Astrocyte (in vitro differentiated cells and primary cell): Measurements from ENCODE around the gene C6orf47. TPM values are rescaled to one million over a fixed set of nuclear protein-coding genes. Genes with fewer than 3 reads are reported as not detected.

Source experiments
- DNase-seq: peaks from one replicate; pipeline ENCODE4 v3.0.0-alpha.2; 2010; ENCODE audit warnings: low read depth
- FAIRE-seq: peaks from 2 replicates; lab custom pipeline; 2011; peaks lifted over from hg19 to GRCh38; lab: Jason Lieb, UNC
- H2AFZ ChIP-seq: 2 replicates; pipeline ENCODE4 v1.6.0; 2012; ENCODE audit warnings: low read depth, low read length, inconsistent platforms
- H3K27ac ChIP-seq: 2 replicates; pipeline ENCODE4 v1.5.1; 2011; ENCODE audit warnings: low read depth, low read length, inconsistent platforms
- H3K27me3 ChIP-seq: 2 replicates; pipeline ENCODE4 v1.6.0; 2011; ENCODE audit warnings: low read length, inconsistent platforms; ENCODE audit not compliant: insufficient read depth
- H3K36me3 ChIP-seq: 2 replicates; pipeline ENCODE4 v1.5.1; 2011; ENCODE audit warnings: low read length, inconsistent platforms; ENCODE audit not compliant: insufficient read depth
- H3K4me1 ChIP-seq: 2 replicates; pipeline ENCODE4 v1.5.1; 2011; ENCODE audit warnings: low read length, inconsistent platforms; ENCODE audit not compliant: insufficient read depth
- H3K4me2 ChIP-seq: 2 replicates; pipeline ENCODE4 v1.6.0; 2012; ENCODE audit warnings: low read length, inconsistent platforms
- H3K4me3 ChIP-seq: 2 replicates; pipeline ENCODE4 v1.5.1; 2011; ENCODE audit warnings: low read depth, mild to moderate bottlenecking, low read length, inconsistent platforms; ENCODE audit not compliant: insufficient read depth
- H3K79me2 ChIP-seq: 2 replicates; pipeline ENCODE4 v1.6.0; 2012; ENCODE audit warnings: mild to moderate bottlenecking, low read length, inconsistent platforms; ENCODE audit not compliant: insufficient read depth
- H3K9ac ChIP-seq: 2 replicates; pipeline ENCODE4 v1.6.0; 2012; ENCODE audit warnings: mild to moderate bottlenecking, low read length, inconsistent platforms
- H3K9me3 ChIP-seq: 2 replicates; pipeline ENCODE4 v1.5.1; 2012; ENCODE audit warnings: low read depth, mild to moderate bottlenecking, low read length, inconsistent platforms; ENCODE audit not compliant: insufficient read depth
- H4K20me1 ChIP-seq: 2 replicates; pipeline ENCODE4 v1.6.0; 2012; ENCODE audit warnings: low read length, inconsistent platforms; ENCODE audit not compliant: insufficient read depth
- H3K27ac Mint-ChIP-seq: one replicate; pipeline ENCODE4 v1.8.0; 2021; ENCODE audit warnings: mild to moderate bottlenecking, mixed read lengths; ENCODE audit not compliant: unreplicated experiment
- H3K27me3 Mint-ChIP-seq: one replicate; pipeline ENCODE4 v1.8.0; 2021; ENCODE audit warnings: low read depth, mixed read lengths; ENCODE audit not compliant: unreplicated experiment
- H3K36me3 Mint-ChIP-seq: one replicate; pipeline ENCODE4 v1.8.0; 2021; ENCODE audit warnings: low read depth, mixed read lengths; ENCODE audit not compliant: unreplicated experiment
- H3K4me1 Mint-ChIP-seq: one replicate; pipeline ENCODE4 v1.8.0; 2021; ENCODE audit warnings: low read depth, mixed read lengths; ENCODE audit not compliant: unreplicated experiment
- H3K4me3 Mint-ChIP-seq: one replicate; pipeline ENCODE4 v1.8.0; 2021; ENCODE audit warnings: mild to moderate bottlenecking, moderate library complexity, mixed read lengths; ENCODE audit not compliant: unreplicated experiment
- H3K9me3 Mint-ChIP-seq: one replicate; pipeline ENCODE4 v1.8.0; 2021; ENCODE audit warnings: mild to moderate bottlenecking, mixed read lengths; ENCODE audit not compliant: unreplicated experiment
- EZH2 ChIP-seq: IDR thresholded peaks from 2 replicates; pipeline ENCODE4 v1.6.1; 2012; ENCODE audit warnings: mild to moderate bottlenecking, low read length, inconsistent platforms; ENCODE audit not compliant: insufficient read depth
- total RNA-seq: library from RNA; stranded (reverse); gene quantifications from 2 replicates; pipeline ENCODE4 v1.2.1, GENCODE V29; 2021
- TF ChIP-seq, protein P1 (sequence below): IDR thresholded peaks from 2 replicates; pipeline ENCODE4 v1.5.1; 2011; ENCODE audit warnings: low read depth, mild to moderate bottlenecking, inconsistent platforms, low read length, moderate library complexity; ENCODE audit not compliant: insufficient read depth

Gene C6orf47
- total RNA-seq, 1 donor from 2014 or later: 14.7 TPM

DNA sequence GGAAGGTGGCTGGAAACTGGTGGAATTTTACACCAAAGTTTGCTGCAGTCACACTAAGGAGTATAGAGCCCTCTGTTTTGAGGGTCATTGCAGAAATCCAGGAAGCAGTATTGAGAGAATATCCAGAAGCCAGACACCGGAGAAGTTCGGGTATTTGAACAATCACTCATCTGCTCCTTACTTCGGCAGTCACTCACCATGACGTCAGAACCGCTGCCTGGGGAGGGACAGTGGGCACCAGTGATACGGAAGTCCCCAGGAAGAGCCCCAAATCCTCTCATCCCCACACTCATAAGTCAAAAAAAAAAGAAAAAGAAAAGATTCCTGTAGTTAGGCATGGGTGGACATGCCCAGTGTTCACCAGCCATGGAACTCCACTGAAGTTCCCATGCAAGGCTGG, 16.3 kb upstream of the C6orf47 start:
- H2AFZ ChIP-seq: no peak overlapping the region
- no peak overlapping the region for H3K27ac ChIP-seq
- H3K4me3 Mint-ChIP-seq: no peak overlapping the region
- no peak overlapping the region for H3K4me3 ChIP-seq
- H3K27ac Mint-ChIP-seq: no peak overlapping the region
- H3K27me3 Mint-ChIP-seq: peaks cover 3% of the 10 kb centered on the region
- H3K4me1 Mint-ChIP-seq: peaks cover 7% of the 10 kb centered on the region
- H3K79me2 ChIP-seq: no peaks in the 10 kb centered on the region
- H4K20me1 ChIP-seq: peaks cover 7% of the 10 kb centered on the region
- FAIRE-seq: no peak
- TF ChIP-seq, protein P1, sequence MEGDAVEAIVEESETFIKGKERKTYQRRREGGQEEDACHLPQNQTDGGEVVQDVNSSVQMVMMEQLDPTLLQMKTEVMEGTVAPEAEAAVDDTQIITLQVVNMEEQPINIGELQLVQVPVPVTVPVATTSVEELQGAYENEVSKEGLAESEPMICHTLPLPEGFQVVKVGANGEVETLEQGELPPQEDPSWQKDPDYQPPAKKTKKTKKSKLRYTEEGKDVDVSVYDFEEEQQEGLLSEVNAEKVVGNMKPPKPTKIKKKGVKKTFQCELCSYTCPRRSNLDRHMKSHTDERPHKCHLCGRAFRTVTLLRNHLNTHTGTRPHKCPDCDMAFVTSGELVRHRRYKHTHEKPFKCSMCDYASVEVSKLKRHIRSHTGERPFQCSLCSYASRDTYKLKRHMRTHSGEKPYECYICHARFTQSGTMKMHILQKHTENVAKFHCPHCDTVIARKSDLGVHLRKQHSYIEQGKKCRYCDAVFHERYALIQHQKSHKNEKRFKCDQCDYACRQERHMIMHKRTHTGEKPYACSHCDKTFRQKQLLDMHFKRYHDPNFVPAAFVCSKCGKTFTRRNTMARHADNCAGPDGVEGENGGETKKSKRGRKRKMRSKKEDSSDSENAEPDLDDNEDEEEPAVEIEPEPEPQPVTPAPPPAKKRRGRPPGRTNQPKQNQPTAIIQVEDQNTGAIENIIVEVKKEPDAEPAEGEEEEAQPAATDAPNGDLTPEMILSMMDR: no peak
- no peak for TF ChIP-seq EZH2
- peaks cover 11% of the 10 kb centered on the region for H3K4me1 ChIP-seq
- H3K36me3 Mint-ChIP-seq: peaks cover 7% of the 10 kb centered on the region
- DNase-seq: no peak
- H3K36me3 ChIP-seq: peaks cover 9% of the 10 kb centered on the region
- H3K9me3 Mint-ChIP-seq: no peaks in the 10 kb centered on the region
- H3K9me3 ChIP-seq: no peaks in the 10 kb centered on the region
- H3K27me3 ChIP-seq: no peaks in the 10 kb centered on the region
- no peak overlapping the region for H3K9ac ChIP-seq
- no peak overlapping the region for H3K4me2 ChIP-seq

DNA sequence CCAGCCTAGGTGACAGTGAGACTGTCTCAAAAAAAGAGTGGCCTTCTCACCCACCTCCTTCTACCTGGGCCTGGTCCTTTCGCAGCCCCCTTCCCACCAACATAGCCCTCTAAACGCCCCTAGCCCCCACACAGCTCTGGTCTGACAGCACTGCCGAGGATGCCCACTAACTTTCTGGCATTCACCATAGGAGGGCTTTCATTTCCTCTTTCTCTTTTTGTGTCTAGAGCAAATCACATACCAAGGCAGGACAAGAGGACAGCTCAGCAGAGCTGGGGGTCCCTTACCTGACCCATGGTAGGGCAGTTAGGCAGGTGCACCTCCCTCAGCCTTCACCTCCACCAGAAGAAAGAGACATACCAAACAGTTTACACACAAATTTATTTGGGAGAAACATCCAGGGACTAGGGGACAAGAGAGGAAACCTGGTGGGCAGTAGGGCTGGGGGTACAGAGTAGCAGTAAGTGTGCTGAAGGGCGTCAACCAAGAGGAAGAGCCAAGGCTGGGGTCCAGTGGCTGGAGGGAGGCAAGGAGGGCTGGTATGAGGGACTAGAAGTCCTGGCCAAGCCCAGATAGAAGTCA, 15.8 kb upstream of the C6orf47 start:
- Histone ChIP-seq H3K4me1 (peaks cover 9% of the 10 kb centered on the region), H2AFZ (no peak overlapping the region), H3K4me2 (no peak overlapping the region), H3K79me2 (no peaks in the 10 kb centered on the region), H3K9me3 (no peaks in the 10 kb centered on the region), H3K36me3 (peaks cover 13% of the 10 kb centered on the region), H3K9ac (no peak overlapping the region), H4K20me1 (peaks cover 12% of the 10 kb centered on the region), H3K4me3 (no peak overlapping the region), H3K27ac (no peak overlapping the region), H3K27me3 (no peaks in the 10 kb centered on the region)
- no peak for TF ChIP-seq EZH2
- TF ChIP-seq, protein P1: no peak
- H3K27ac Mint-ChIP-seq: no peak overlapping the region
- peaks cover 7% of the 10 kb centered on the region for H3K36me3 Mint-ChIP-seq
- DNase-seq (no peak), FAIRE-seq (no peak)
- no peak overlapping the region for H3K4me3 Mint-ChIP-seq
- no peaks in the 10 kb centered on the region for H3K9me3 Mint-ChIP-seq
- peaks cover 5% of the 10 kb centered on the region for H3K4me1 Mint-ChIP-seq
- H3K27me3 Mint-ChIP-seq: no peaks in the 10 kb centered on the region

DNA sequence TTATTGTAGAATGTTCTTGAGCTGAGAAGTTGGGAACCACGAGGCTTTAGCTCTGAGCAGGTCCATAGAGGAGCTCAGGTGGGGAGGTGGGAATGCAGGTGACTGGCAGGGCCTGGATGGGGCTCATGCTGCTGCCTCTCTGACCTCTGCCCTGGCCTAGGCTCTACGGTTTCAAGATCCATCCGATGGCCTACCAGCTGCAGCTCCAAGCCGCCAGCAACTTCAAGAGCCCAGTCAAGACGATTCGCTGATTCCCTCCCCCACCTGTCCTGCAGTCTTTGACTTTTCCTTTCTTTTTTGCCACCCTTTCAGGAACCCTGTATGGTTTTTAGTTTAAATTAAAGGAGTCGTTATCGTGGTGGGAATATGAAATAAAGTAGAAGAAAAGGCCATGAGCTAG, 9.1 kb upstream of the C6orf47 start, which contains the start of gene LY6G5B:
Gene LY6G5B (plus strand): TSS at position 301 of the 400 bp plus-strand sequence. CDS start 975 bp downstream, outside the sequence.
- H4K20me1 ChIP-seq: peaks cover 50% of the 10 kb centered on the region
- FAIRE-seq (no peak), DNase-seq (no peak)
- H3K79me2 ChIP-seq: peaks cover 55% of the 10 kb centered on the region
- H3K4me1 ChIP-seq: peaks cover 7% of the 10 kb centered on the region
- no peak for TF ChIP-seq EZH2
- TF ChIP-seq, protein P1: no peak
- peaks cover 18% of the 10 kb centered on the region for H3K36me3 Mint-ChIP-seq
- H3K27me3 ChIP-seq: no peaks in the 10 kb centered on the region
- H3K4me1 Mint-ChIP-seq: peaks cover 15% of the 10 kb centered on the region
- no peak within 1 kb of the TSS for H3K4me2 ChIP-seq
- no peaks in the 10 kb centered on the region for H3K9me3 Mint-ChIP-seq
- no peak within 1 kb of the TSS for H3K4me3 Mint-ChIP-seq
- no peak within 1 kb of the TSS for H3K27ac Mint-ChIP-seq
- H3K4me3 ChIP-seq: no peak within 1 kb of the TSS
- no peaks in the 10 kb centered on the region for H3K9me3 ChIP-seq
- no peak within 1 kb of the TSS for H2AFZ ChIP-seq
- no peaks in the 10 kb centered on the region for H3K27me3 Mint-ChIP-seq
- peaks cover 45% of the 10 kb centered on the region for H3K36me3 ChIP-seq
- no peak within 1 kb of the TSS for H3K9ac ChIP-seq
- no peak within 1 kb of the TSS for H3K27ac ChIP-seq
